SU-DHL-6 (cell line): ENCODE measurements around the gene RASSF5.

Experiments used
- CTCF ChIP-seq: fragments of 200-600 bp; sonication (generic); IDR thresholded peaks from one replicate; pipeline ENCODE4 v1.5.1; 2017; ENCODE audit warnings: antibody characterized with exemption, mild to moderate bottlenecking, low read length, moderate library complexity; ENCODE audit not compliant: insufficient read depth, poor library complexity, severe bottlenecking
- EZH2phosphoT487 ChIP-seq: fragments of 200-600 bp; sonication (generic), shearing (Covaris generic); conservative IDR thresholded peaks from 2 replicates; pipeline ENCODE4 v1.6.1; 2018; ENCODE audit warnings: mild to moderate bottlenecking, antibody characterized with exemption, low read length, moderate library complexity, mixed read lengths

GRCh38 chr1:206581571-206581981, 74.2 kb downstream of the RASSF5 start:
- TF ChIP-seq EZH2phosphoT487: no peak
- no peak for TF ChIP-seq CTCF
